22Rv1 (cell line): ENCODE data around the gene KRTAP2-4.
"Not testable (repeated sequence)": the region's sequence is repeated elsewhere in the genome, so short reads cannot be mapped to it uniquely, and the experiment has no call there.

ENCODE experiments used
- ZFX ChIP-seq: fragments of 450-650 bp; IDR thresholded peaks from 2 replicates; pipeline ENCODE4 v1.6.1; 2017; ENCODE audit warnings: antibody characterized with exemption, borderline replicate concordance
- TF ChIP-seq, protein P1 (sequence below): fragments of 450-650 bp; IDR thresholded peaks from 2 replicates; pipeline ENCODE4 v1.5.1; 2017; ENCODE audit warnings: mild to moderate bottlenecking

DNA sequence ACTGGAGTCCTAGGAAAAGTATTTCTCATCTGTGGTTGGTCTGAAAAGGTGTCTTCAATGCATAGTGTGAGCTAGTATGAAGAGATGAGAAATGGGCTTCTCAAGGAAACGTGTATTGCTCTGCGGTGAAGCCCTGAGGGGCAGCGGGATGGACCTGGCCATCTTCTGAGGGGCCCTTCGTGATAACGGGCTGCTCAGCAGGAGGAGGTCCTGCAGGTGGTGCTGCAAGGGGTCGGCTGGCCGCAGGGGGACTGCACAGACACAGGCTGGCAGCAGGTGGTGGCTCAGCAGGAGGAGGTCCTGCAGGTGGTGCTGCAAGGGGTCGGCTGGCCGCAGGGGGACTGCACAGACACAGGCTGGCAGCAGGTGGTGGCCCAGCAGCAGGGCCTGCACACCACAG is 11.1 kb downstream of the KRTAP2-4 start:
- TF ChIP-seq, protein P1, sequence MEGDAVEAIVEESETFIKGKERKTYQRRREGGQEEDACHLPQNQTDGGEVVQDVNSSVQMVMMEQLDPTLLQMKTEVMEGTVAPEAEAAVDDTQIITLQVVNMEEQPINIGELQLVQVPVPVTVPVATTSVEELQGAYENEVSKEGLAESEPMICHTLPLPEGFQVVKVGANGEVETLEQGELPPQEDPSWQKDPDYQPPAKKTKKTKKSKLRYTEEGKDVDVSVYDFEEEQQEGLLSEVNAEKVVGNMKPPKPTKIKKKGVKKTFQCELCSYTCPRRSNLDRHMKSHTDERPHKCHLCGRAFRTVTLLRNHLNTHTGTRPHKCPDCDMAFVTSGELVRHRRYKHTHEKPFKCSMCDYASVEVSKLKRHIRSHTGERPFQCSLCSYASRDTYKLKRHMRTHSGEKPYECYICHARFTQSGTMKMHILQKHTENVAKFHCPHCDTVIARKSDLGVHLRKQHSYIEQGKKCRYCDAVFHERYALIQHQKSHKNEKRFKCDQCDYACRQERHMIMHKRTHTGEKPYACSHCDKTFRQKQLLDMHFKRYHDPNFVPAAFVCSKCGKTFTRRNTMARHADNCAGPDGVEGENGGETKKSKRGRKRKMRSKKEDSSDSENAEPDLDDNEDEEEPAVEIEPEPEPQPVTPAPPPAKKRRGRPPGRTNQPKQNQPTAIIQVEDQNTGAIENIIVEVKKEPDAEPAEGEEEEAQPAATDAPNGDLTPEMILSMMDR: not testable (repeated sequence)
- not testable (repeated sequence) for TF ChIP-seq ZFX
